ENCODE measurements around the gene UCN2.

UCN2 gene

DNA sequence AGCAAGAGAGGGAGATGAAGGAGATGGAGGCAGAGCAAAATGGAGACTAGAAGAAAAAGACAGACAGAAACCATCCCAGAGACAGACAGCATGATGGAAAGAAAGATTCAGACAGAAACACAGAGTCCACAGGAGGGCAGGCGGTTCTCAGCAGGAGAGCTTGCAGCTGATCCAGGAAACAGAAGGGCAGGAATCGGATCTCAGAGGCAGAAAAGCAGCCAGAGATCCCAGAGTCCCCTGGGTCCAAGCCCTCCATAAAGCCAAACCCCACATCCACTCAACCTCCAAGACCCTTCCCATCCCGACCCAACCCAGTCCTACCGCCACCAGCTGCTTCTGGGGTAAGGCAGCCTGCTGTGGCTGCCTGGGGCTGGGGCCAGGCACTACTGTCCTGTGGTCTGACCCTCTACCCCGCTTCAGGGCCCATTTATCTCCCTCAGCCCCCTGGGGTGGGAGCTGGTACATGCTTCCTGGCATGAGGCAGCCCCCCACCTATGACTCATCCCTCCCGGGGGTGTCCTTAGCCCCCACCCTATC lies at the start of gene UCN2:
TSS of gene UCN2 (minus strand) at position 400 of the 537 bp plus-strand sequence. CDS start 657 bp downstream, outside the sequence.
- DNase-seq (ENCODE audit: low read depth in 2 of 2), result no peak

DNA sequence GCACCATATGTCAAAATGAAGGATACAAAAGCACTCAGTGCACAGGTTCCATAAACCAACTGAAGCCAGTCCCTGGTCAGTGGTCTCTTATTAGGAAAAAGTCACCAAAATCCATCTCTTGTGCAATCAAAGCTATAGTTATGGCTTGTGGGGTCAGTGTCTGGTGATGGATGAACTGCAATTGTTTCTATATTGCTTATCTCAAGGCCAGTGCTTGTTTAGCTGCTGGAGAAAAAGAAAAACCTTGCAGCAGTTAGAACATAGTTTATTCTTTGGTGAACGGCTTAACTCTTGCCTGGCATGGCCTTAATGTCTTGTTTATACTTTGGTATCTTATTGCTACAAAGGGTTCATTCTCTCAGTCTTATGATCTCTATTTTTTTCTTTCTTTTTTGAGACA lies 48.7 kb upstream of the UCN2 start:
- DNase-seq (ENCODE audit: low read depth in 2 of 2), result no peak

- DNase-seq (ENCODE audit: low read depth in 2 of 2), result peak; percentile 81 to 86
Measured at GRCh38 chr3:48609088-48610005, 45.8 kb upstream of the UCN2 start, which contains the start of gene UQCRC1. Gene UQCRC1, minus strand, starts transcription at chr3:48609646. Its CDS starts 26 bp downstream, at chr3:48609620.

DNA sequence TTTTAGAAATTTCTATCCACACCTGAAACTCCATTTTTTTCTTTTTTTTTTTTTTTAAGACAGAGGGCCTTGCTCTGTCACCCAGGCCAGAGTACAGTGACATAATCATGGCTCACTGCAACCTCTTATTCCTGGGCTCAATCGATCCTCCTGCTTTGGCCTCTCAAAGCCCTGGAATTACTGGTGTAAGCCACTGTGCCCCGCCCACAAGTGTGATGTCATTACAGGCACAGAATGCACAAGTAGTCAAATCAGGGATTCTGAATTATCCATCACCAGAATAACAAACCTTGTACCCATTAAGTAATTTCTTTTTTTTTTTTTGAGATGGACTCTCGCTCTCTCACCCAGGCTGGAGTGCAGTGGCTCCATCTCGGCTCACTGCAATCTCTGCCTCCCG lies 43.9 kb upstream of the UCN2 start:
- DNase-seq (ENCODE audit: low read depth in 2 of 2), result no peak

DNA sequence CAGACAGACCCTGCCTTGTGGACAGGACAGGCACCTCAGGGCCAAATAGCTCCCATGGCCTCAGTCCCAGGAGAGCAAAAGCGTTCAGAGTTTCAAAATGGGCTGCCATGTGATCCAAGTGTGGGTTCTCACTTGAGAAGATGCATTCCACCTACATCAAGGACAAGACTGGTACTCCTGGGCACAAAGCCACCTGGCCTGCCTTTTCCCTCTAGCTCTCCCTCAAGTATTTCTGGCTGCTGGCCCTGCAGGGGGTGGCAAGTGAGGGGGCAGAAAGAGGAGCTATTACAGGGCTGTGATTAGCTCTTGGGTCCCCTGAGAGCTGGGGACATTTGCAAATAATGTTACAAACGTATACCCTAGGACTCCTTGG lies 38.0 kb upstream of the UCN2 start:
- no peak for DNase-seq (ENCODE audit: low read depth in 2 of 2)

DNA sequence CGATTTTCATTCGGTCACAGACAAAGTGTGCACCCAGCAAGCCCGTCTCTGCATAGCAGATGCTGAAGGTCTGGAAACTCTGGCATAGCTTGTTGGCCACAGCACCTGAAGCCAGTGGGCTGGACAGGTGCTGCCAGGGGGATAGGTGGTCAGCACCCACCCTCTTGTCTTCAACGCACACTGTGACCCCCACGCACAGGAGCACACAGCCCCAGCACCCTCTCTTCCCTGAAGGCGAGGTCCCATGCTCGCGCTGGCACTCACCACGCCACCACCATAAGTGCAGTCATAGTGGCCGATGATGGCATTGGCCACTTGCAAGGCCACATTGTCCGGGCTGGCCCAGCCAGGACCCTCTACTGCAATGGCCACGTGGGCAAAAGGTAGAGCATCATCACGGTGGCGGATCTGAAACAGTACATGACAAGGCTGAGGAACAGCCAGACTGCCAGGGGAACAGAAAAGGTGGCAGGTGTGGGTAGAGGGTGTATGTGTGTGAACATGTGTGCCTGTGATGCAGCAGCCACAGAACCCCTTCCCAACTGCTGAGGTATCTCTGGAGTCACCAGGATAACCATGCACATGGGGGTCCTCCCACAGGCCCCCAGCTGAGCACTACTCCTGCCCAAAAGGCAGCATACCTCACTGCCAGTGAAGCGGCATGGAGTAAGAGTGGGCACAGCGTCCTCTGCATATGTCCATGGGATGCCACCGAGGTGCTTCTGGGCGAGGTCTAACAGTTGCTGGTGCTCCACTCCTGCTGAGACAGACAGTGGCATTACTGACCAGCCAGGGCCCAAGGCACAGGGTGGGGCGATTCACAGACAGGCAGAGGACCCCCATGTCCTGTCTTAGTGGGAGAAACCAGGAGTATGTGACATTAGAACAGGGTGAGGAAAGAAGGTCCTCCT lies 37.4 kb upstream of the UCN2 start:
- no peak for DNase-seq (ENCODE audit: low read depth in 2 of 2)

GRCh38 chr3:48599509-48600285 lies 36.1 kb upstream of the UCN2 start:
- no peak for DNase-seq (ENCODE audit: low read depth in 2 of 2)

DNA sequence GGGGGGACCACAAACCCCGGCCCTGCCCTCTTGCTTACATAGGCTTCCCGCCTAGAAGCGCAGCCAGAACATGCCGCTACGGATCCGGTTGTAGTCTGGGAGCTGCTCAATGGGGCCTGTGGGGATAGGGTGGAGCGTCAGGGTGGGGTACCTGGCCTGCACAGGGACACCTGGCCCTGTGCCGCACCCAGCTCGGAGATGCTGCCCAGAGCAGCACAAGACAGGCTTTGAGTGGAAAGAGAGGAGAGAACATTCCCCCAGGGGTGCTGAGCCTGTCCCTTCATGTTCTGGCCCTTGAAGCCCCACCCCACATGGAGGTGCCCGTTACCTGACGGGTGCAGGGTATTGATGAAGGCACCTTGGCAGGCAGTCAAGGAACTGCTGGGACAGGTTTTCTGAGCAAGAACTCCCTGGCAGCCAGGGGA lies 35.5 kb upstream of the UCN2 start:
- DNase-seq (ENCODE audit: low read depth in 2 of 2), result no peak

DNA sequence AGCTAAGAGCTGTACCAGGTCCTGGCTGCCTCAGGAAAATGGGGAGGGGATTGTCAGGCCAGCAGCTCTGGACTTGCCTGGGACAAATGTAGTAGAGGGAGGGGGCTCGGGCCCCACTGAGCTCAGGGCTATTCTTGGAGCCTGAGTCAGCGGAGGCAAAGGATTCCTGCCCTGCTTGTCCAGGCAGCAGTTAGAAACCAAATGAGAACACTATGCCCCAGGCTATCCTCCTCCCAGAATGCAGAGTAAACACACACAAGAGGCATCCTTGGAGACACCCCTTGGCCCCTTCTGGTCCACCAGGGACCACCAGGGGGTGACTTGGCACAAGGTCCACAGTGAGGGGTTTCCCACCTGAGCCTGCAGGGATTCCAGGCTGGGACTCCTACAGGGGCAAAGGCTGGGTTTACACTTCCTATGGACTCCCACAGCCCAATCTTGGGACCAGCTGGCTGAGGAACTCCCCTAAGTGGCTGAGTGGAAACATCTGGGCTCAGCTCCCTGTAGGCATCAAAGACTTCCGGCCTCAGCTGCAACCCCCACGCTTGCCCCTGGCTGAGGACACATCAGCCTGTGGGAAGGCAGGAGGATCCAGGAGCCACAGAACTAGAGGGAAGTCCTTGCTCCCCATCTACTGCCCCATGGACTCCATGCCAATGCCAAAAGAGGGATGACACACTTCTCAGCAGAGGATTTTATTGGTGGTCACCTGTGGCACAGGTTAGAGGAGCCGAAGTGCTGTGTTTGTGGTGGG lies 34.9 kb upstream of the UCN2 start:
- no peak for DNase-seq (ENCODE audit: low read depth in 2 of 2)

DNA sequence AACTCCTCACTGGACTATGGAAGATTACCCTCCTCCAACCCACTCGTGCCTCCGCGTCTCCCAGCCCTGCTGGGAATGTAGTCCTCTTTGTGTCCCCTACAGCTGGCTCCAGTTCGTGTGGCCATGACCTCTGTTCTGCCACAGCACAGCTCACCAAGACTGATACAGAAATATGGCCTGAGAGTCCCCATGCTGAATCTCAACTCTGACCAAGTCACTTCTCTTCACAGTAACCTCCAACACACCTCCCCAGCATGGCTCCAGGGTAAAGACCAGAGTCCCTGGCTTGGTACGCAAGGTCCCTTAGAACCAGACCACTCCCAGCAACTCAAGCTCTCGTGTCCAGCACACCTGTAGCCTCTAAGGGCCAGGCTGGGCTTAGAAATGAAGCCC lies 33.8 kb upstream of the UCN2 start:
- DNase-seq (ENCODE audit: low read depth in 2 of 2), result no peak

DNA sequence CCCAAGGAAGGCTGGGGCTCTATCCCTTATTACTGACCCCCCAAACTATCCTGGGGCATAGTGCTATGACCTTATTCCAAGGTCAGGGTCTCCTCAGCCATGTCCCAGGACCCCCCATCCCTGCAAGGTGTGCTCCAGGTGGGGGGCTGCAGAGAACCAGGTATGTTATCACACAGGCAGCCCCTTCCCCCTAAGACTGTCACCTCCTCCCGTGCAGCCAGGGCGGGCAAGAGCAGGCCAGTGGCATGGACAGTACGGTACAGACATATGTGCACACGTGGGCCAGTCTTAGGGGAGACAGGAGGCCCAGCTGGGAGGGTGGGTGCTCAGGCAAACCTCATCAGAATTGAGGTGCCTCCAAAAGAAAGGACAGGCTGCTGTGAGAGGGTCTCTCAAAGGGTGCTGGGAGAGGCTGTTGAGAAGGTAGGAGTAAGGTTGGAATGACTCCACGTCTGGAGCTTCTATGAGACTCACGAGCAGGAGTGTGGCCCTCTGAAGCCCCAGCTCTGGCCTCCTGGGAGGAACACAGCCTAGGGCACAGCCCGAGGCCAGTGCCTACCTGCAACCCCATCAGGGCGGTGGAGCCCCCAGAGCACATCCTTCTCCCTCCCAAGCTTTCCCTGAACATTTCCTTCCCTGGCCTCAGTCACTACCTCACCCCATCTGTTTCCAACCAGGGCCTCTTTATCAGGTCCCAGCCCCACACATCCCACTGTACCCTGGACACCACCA lies 33.3 kb upstream of the UCN2 start:
- no peak for DNase-seq (ENCODE audit: low read depth in 2 of 2)

DNA sequence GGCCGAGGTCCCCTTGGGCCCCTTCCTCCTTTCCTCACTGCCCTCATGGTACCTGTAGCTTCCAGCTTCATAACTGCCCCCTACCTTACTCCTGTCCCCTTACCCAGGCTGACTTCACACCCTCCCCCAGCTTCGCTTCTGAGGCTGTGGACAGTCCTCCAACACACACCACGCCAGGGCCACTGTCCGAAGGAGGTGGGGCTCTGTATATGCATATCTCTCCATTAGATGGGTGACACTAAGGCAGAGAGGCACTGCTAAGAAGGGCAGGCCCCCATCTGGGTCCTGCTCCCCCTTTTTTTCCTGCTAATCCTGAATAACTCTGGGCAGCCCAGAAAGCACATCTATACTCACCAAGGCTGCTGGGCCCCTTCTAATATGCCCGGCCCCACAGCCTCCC lies 32.6 kb upstream of the UCN2 start:
- DNase-seq (ENCODE audit: low read depth in 2 of 2), result no peak

- DNase-seq (ENCODE audit: low read depth in 2 of 2), result no peak
Measured at GRCh38 chr3:48595526-48596121, 32.0 kb upstream of the UCN2 start.

DNA sequence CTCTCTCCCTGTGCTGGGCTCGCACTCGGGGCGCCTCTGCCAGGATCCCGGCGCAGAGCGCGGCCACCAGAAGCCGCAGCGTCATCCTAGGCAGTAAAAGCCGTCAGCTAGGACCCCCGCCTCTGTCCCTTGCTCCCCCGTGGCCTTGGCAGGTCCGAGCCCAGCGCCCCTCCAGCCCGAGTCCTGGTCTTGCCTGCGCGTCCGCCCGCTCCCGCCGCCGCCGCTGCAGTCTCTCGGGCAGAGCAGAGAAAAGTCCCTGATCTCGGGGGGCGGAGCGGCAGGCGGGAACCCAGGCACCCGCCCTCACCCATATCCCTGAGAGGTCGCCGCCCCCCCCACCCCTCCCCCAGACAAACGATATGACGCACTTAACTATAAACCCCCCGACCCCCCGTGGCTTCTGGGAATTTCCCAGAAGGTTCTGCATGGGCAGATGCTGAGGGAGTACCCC lies 31.5 kb upstream of the UCN2 start, which contains the start of gene COL7A1:
TSS of gene COL7A1 (minus strand) at position 255 of the 451 bp plus-strand sequence. CDS start at position 85, 170 bp downstream.
- DNase-seq (ENCODE audit: low read depth in 2 of 2), result no peak

- no peak for DNase-seq (ENCODE audit: low read depth in 2 of 2)
Measured at GRCh38 chr3:48594417-48595049, 31.0 kb upstream of the UCN2 start.

DNA sequence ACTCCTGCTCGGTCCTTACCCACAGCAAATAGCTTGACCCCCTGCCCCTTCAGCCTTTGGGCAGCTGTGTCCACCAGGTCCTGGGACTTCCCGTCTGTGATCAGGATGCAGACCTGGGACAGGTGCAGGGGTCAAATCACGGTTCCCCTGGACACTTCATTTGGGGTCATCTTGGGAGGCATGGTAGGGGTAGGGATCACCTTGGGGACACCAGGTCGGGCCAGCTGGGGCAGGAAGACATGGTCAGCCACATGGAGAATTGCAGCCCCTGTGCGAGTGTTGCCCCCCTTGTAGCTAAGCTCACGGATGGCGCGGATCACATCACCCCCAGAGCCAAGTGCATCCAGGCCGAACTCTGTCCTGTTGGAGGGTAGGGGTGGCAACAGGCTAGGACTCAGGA lies 29.8 kb upstream of the UCN2 start:
- DNase-seq (ENCODE audit: low read depth in 2 of 2), result no peak

DNA sequence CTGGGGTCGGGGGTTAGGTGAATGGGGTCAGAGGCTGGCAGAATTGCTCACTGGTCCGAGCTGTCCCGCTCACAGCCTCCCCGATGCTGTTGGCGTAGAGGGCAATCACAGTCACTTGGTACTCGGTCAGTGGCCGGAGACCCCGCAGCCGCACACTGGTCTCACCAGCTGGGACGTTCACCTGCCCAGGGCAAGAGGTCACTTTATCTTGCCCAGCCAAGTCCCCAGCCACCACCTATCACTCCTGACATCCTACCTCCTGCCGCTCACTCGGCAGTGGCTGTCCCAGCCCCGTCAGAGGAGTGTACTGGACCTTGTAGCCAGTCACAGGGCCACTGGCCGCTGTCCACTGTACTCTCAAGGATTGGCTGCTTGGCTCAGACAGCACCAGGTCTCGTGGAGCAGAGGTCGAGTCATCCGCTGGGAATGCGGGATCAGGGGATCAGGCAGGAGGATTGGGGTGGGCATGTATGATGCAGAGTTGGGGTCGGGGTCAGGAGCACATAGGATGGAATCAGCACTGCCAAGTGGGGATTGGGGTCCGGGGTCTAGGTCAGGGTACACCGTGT lies 29.0 kb upstream of the UCN2 start:
- DNase-seq (ENCODE audit: low read depth in 2 of 2), result no peak

- no peak for DNase-seq (ENCODE audit: low read depth in 2 of 2)
Measured at GRCh38 chr3:48591886-48592518, 28.4 kb upstream of the UCN2 start.

All from activated CD8-positive, alpha-beta memory T cell treated with anti-CD3 and anti-CD28 coated beads for 4 hours (primary cell).